ENCODE measurements around the gene TSPAN14. TPM values are rescaled to one million over a fixed set of nuclear protein-coding genes. Genes with fewer than 3 reads are reported as not detected.
A peak's percentile ranks its signal among the peaks of the same experiment; 100 is the strongest.

Gene TSPAN14
- total and polyA plus RNA-seq, 10 of the 15 experiments (the other 5 are each of a cell fraction or from before 2014, with no cell fraction given), result 2.5 to 31.7 (median 17.9) TPM

- POLR2A ChIA-PET, result interaction anchor here (0.6 to 8.3 kb wide), 8 partner anchors 9 to 454 kb away, joined by 3 to 60 read pairs (median 27); partner anchors contain the start of gene TSPAN14
- TF ChIP-seq MEF2B (IDR thresholded peaks at IDR 0.05; ENCODE audit: partially characterized antibody, poor library complexity, severe bottlenecking), result peak; percentile 85
- TF ChIP-seq NBN (IDR thresholded peaks at IDR 0.05), result 0 out of 2 replicates have a peak, but pooled peaks have one; percentile 23
- peak; percentile 83 for TF ChIP-seq CUX1 (IDR thresholded peaks at IDR 0.05; ENCODE audit: insufficient replicate concordance, low read depth, low read length)
- TF ChIP-seq SREBF1 (IDR thresholded peaks at IDR 0.05; ENCODE audit: low read length), result no peak
- TF ChIP-seq, protein P1, sequence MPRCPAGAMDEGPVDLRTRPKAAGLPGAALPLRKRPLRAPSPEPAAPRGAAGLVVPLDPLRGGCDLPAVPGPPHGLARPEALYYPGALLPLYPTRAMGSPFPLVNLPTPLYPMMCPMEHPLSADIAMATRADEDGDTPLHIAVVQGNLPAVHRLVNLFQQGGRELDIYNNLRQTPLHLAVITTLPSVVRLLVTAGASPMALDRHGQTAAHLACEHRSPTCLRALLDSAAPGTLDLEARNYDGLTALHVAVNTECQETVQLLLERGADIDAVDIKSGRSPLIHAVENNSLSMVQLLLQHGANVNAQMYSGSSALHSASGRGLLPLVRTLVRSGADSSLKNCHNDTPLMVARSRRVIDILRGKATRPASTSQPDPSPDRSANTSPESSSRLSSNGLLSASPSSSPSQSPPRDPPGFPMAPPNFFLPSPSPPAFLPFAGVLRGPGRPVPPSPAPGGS (IDR thresholded peaks at IDR 0.05; ENCODE audit: borderline replicate concordance, insufficient read depth, low read depth, low read length, poor library complexity, severe bottlenecking), result peak; percentile 35
- ATAC-seq, result no peak
- Histone ChIP-seq H3K9ac (ENCODE audit: control insufficient read depth, insufficient read depth, low read length) (no peak overlapping the region), H3K4me1 (ENCODE audit: control insufficient read depth, insufficient read depth, low read length) (peaks cover 41% of the 10 kb centered on the region), H3K36me3 (ENCODE audit: control insufficient read depth in 2 of 2, insufficient read depth in 2 of 2, low read length in 1 of 2) (peaks cover 12 to 17% of the 10 kb centered on the region in 2 experiments; a peak in 3 of 4 replicates), H4K20me1 (ENCODE audit: control insufficient read depth, insufficient read depth) (no peaks in the 10 kb centered on the region), H2AFZ (ENCODE audit: control insufficient read depth, low read depth, low read length) (no peak overlapping the region), H3K79me2 (ENCODE audit: control insufficient read depth, insufficient read depth, low read length) (peaks cover 31% of the 10 kb centered on the region), H3K27ac (ENCODE audit: control insufficient read depth, insufficient read depth) (no peak overlapping the region), H3K27me3 (replicated peaks in 1 of 2; ENCODE audit: control insufficient read depth in 2 of 2, insufficient read depth in 2 of 2, low read length in 1 of 2) (no peaks in the 10 kb centered on the region), H3K9me3 (replicated peaks; ENCODE audit: control insufficient read depth, insufficient read depth, low read length) (no peaks in the 10 kb centered on the region), H3K4me2 (ENCODE audit: control insufficient read depth, insufficient read depth) (no peak overlapping the region), H3K4me3 (no peak overlapping the region)
- 43% methylated on average over 13 of the region's 13 CpGs for WGBS (ENCODE audit: insufficient coverage, insufficient replicate concordance, low lambda C conversion rate, missing lambda C conversion rate)
- no peak for DNase-seq (ENCODE audit: low read depth, low spot score)
- RAD21 ChIA-PET (ENCODE audit: unreplicated experiment), result interaction anchor here (0.7 to 13.9 kb wide), 6 partner anchors 8 to 54 kb away, joined by 3 to 432 read pairs (median 6); partner anchors contain the start of gene TSPAN14
- intact Hi-C loops (cut with micrococcal nuclease; ENCODE audit: unreplicated experiment), result loop anchor here (2.0 to 5.0 kb wide), 3 partner anchors 29 to 120 kb away; no protein-coding TSS in a partner anchor
- in situ Hi-C loops (cut with MboI), result loop anchor here (5.0 kb wide), 1 partner anchor 55 kb away; no protein-coding TSS in a partner anchor
- CTCF ChIA-PET, result interaction anchor here (1.2 to 21.6 kb wide), 7 partner anchors 9 to 119 kb away, joined by 3 to 852 read pairs (median 6); partner anchors contain the start of gene TSPAN14
- BruUV-seq (replicated peaks), result no TSS peak
- FAIRE-seq, result no peak
- SMC1A ChIA-PET (ENCODE audit: uncharacterized antibody, unreplicated experiment), result interaction anchor here (0.7 to 21.2 kb wide), 6 partner anchors 11 to 96 kb away, joined by 3 to 1038 read pairs (median 4); partner anchors contain the start of gene TSPAN14
Measured at GRCh38 chr10:80501913-80502521, 47.9 kb downstream of the TSPAN14 start.
